DMS153 treated with DMSO at 0.1 percent for 48 hours (cell line): ENCODE measurements around the gene PARVB.
"Not testable (repeated sequence)": the region's sequence is repeated elsewhere in the genome, so short reads cannot be mapped to it uniquely, and the experiment has no call there.

Experiments used
- DNase-seq: peaks from one replicate; lab custom pipeline; 2025; ENCODE audit not compliant: unreplicated experiment; lab: John Stamatoyannopoulos, UW

PARVB gene

GRCh38 chr22:44103735-44104480 is 79.8 kb downstream of the PARVB start:
- no peak for DNase-seq

GRCh38 chr22:44107340-44107739 is 83.2 kb downstream of the PARVB start:
- DNase-seq: no peak

- no peak for DNase-seq
Measured at GRCh38 chr22:44108076-44108475, 84.0 kb downstream of the PARVB start.

- DNase-seq: no peak
Measured at GRCh38 chr22:44108806-44109385, 84.8 kb downstream of the PARVB start.

GRCh38 chr22:44109416-44109815 is 85.3 kb downstream of the PARVB start:
- no peak for DNase-seq

- not testable (repeated sequence) for DNase-seq
Measured at GRCh38 chr22:44110656-44111055, 86.6 kb downstream of the PARVB start.

- no peak for DNase-seq
Measured at GRCh38 chr22:44111562-44112155, 87.6 kb downstream of the PARVB start.

- DNase-seq: no peak
Measured at GRCh38 chr22:44112191-44112590, 88.1 kb downstream of the PARVB start.

- no peak for DNase-seq
Measured at GRCh38 chr22:44116331-44116730, 92.2 kb downstream of the PARVB start.

- no peak for DNase-seq
Measured at GRCh38 chr22:44116755-44117684, 92.9 kb downstream of the PARVB start.

GRCh38 chr22:44117746-44118145 is 93.6 kb downstream of the PARVB start:
- DNase-seq: no peak

- no peak for DNase-seq
Measured at GRCh38 chr22:44118645-44119315, 94.7 kb downstream of the PARVB start.

- DNase-seq: no peak
Measured at GRCh38 chr22:44119669-44120313, 95.7 kb downstream of the PARVB start.

- DNase-seq: no peak
Measured at GRCh38 chr22:44120314-44120704, 96.2 kb downstream of the PARVB start.

GRCh38 chr22:44125421-44125820 is 101.3 kb downstream of the PARVB start:
- DNase-seq: no peak

GRCh38 chr22:44126807-44127206 is 102.7 kb downstream of the PARVB start:
- DNase-seq: no peak

GRCh38 chr22:44127356-44127755 is 103.3 kb downstream of the PARVB start:
- no peak for DNase-seq

- no peak for DNase-seq
Measured at GRCh38 chr22:44128958-44129618, 105.0 kb downstream of the PARVB start.

GRCh38 chr22:44129619-44129976 is 105.5 kb downstream of the PARVB start:
- no peak for DNase-seq
